GM12878 (cell line): Measurements from ENCODE around the gene DEPDC1B. TPM values are rescaled to one million over a fixed set of nuclear protein-coding genes. Genes with fewer than 3 reads are reported as not detected.

Experiments
- ATAC-seq: fragments of 200-7000 bp; cut with Tn5 transposase; 3 replicates; pipeline ENCODE4 v1.9.1; 2020; ENCODE audit warnings: mild to moderate bottlenecking, moderate library complexity
- BruUV-seq: library from RNA; stranded (reverse); fragments of 400-500 nt; replicated peaks from 2 replicates; lab custom pipeline; 2021; lab: Mats Ljungman, UMichigan
- CTCF ChIA-PET: fragments of 300-600 bp; sonication (Branson Sonifier 250); formaldehyde crosslinking; extraction: SDS; loops from one replicate; lab custom pipeline; 2021; ENCODE audit warnings: inconsistent platforms; lab: Yijun Ruan, JAX
- POLR2A ChIA-PET: fragments of 350-600 bp; formaldehyde crosslinking; extraction: SDS; loops from one replicate; lab custom pipeline; 2021; ENCODE audit warnings: inconsistent platforms; lab: Charles Lee
- RAD21 ChIA-PET: fragments of 300-600 bp; sonication (Branson Sonifier 250); formaldehyde crosslinking; loops from one replicate; lab custom pipeline; 2023; ENCODE audit warnings: antibody characterized with exemption; ENCODE audit not compliant: unreplicated experiment; lab: Charles Lee
- SMC1A ChIA-PET: fragments of 300-600 bp; sonication (Branson Sonifier 250); formaldehyde crosslinking; loops from one replicate; lab custom pipeline; 2023; ENCODE audit not compliant: unreplicated experiment, uncharacterized antibody; lab: Charles Lee
- DNase-seq: peaks from one replicate; pipeline ENCODE4 v3.0.0-alpha.2; 2011; ENCODE audit warnings: low read depth, low spot score
- FAIRE-seq: peaks from 3 replicates; lab custom pipeline; 2011; peaks lifted over from hg19 to GRCh38; lab: Jason Lieb, UNC
- H2AFZ ChIP-seq: 2 replicates; pipeline ENCODE4 v1.6.0; 2011; ENCODE audit warnings: low read depth, low read length, control low read depth; ENCODE audit not compliant: control insufficient read depth
- H3K27ac ChIP-seq: 2 replicates; pipeline ENCODE4 v1.5.1; 2011; ENCODE audit warnings: control low read depth; ENCODE audit not compliant: control insufficient read depth, insufficient read depth
- H3K27me3 ChIP-seq, 2 experiments: replicated peaks in 1 of 2; 2 replicates each; pipeline versions ENCODE4 v1.6.0 to v1.6.1; 2011; ENCODE audit warnings: low read length in 1 of 2; ENCODE audit not compliant: control insufficient read depth in 2 of 2, insufficient read depth in 2 of 2
- H3K36me3 ChIP-seq, 2 experiments: 2 replicates each; pipeline ENCODE4 v1.5.1; 2011; ENCODE audit warnings: low read length in 1 of 2; ENCODE audit not compliant: control insufficient read depth in 2 of 2, insufficient read depth in 2 of 2
- H3K4me1 ChIP-seq: 2 replicates; pipeline ENCODE4 v1.6.1; 2011; ENCODE audit warnings: mild to moderate bottlenecking, low read length, moderate library complexity, mixed read lengths; ENCODE audit not compliant: control insufficient read depth, insufficient read depth
- H3K4me2 ChIP-seq: 2 replicates; pipeline ENCODE4 v1.6.0; 2011; ENCODE audit warnings: control low read depth; ENCODE audit not compliant: control insufficient read depth, insufficient read depth
- H3K4me3 ChIP-seq: fragments of 200-600 bp; sonication (generic); 2 replicates; pipeline ENCODE4 v1.5.1; 2016
- H3K79me2 ChIP-seq: 2 replicates; pipeline ENCODE4 v1.6.0; 2011; ENCODE audit warnings: low read length; ENCODE audit not compliant: control insufficient read depth, insufficient read depth
- H3K9ac ChIP-seq: 2 replicates; pipeline ENCODE4 v1.8.0; 2011; ENCODE audit warnings: low read length, control low read depth, mixed read lengths; ENCODE audit not compliant: control insufficient read depth, insufficient read depth
- H3K9me3 ChIP-seq: replicated peaks from 3 replicates; pipeline ENCODE4 v1.5.1; 2011; ENCODE audit warnings: mild to moderate bottlenecking, low read length; ENCODE audit not compliant: control insufficient read depth, insufficient read depth
- H4K20me1 ChIP-seq: 2 replicates; pipeline ENCODE4 v1.6.0; 2011; ENCODE audit not compliant: control insufficient read depth, insufficient read depth
- EED ChIP-seq: sonication (generic); IDR thresholded peaks from 2 replicates; pipeline ENCODE4 v1.6.1; 2016; ENCODE audit warnings: antibody characterized with exemption, low read depth
- FOS ChIP-seq: IDR thresholded peaks from 3 replicates; pipeline ENCODE4 v1.6.1; 2011; ENCODE audit warnings: borderline replicate concordance; ENCODE audit not compliant: insufficient read length; ENCODE audit errors: extremely low read depth
- IKZF2 ChIP-seq, 2 experiments: fragments of 450-650 bp; IDR thresholded peaks; 2 replicates each; pipeline ENCODE4 v1.6.1; 2017; ENCODE audit warnings: mild to moderate bottlenecking in 2 of 2, moderate library complexity in 2 of 2
- NBN ChIP-seq: fragments of 450-650 bp; IDR thresholded peaks from 2 replicates; pipeline ENCODE4 v1.6.1; 2016
- NR2C1 ChIP-seq: fragments of 450-650 bp; IDR thresholded peaks from 2 replicates; pipeline ENCODE4 v1.6.1; 2017; ENCODE audit warnings: antibody characterized with exemption, mild to moderate bottlenecking, moderate library complexity
- POLR2A ChIP-seq: IDR thresholded peaks from 2 replicates; pipeline ENCODE4 v1.6.1; 2011; ENCODE audit warnings: low read depth, mild to moderate bottlenecking, low read length
- RCOR1 ChIP-seq: conservative IDR thresholded peaks from 2 replicates; pipeline ENCODE4 v1.6.1; 2012; ENCODE audit warnings: low read depth, low read length, improper control_type of control experiment
- SIX5 ChIP-seq: IDR thresholded peaks from 2 replicates; pipeline ENCODE4 v1.6.1; 2011; ENCODE audit warnings: mild to moderate bottlenecking, low read depth, low read length, moderate library complexity; ENCODE audit not compliant: severe bottlenecking
- SMC3 ChIP-seq: IDR thresholded peaks from 2 replicates; pipeline ENCODE4 v1.6.1; 2011; ENCODE audit warnings: low read length, improper control_type of control experiment, borderline replicate concordance
- SPI1 ChIP-seq: IDR thresholded peaks from 2 replicates; pipeline ENCODE4 v1.6.1; 2011; ENCODE audit warnings: low read depth, mild to moderate bottlenecking, low read length, moderate library complexity, borderline replicate concordance; ENCODE audit not compliant: insufficient read depth
- STAT3 ChIP-seq: IDR thresholded peaks from 2 replicates; pipeline ENCODE4 v1.6.1; 2011; ENCODE audit warnings: low read depth, low read length, improper control_type of control experiment
- YY1 ChIP-seq: IDR thresholded peaks from 2 replicates; pipeline ENCODE4 v1.6.1; 2011; ENCODE audit warnings: low read depth, mild to moderate bottlenecking, low read length
- ZNF274 ChIP-seq: IDR thresholded peaks from one replicate; pipeline ENCODE4 v1.8.0; 2011; ENCODE audit not compliant: insufficient read length, insufficient read depth
- WGBS: methylation state at CpG from one replicate; pipeline ENCODE4 v1.1.6; 2016; ENCODE audit warnings: low lambda C conversion rate; ENCODE audit not compliant: insufficient replicate concordance, insufficient coverage; ENCODE audit errors: missing lambda C conversion rate; 5-methylcytosine and 5-hydroxymethylcytosine counted together
- in situ Hi-C: fragments of 300-500 bp; cut with MboI; formaldehyde crosslinking; loops from 9 replicates; pipeline ENCODE4 v1.14.3; 2018; ENCODE audit warnings: mixed read lengths
- intact Hi-C: fragments of 100-400 bp; cut with micrococcal nuclease; formaldehyde crosslinking; loops from one replicate; pipeline ENCODE4 v1.14.2; 2022; ENCODE audit not compliant: unreplicated experiment
- polyA plus RNA-seq, 11 experiments: library from polyadenylated mRNA; depleted of rRNA in 4 of 11; unstranded in 6 of 11; stranded (reverse) in 5 of 11; fragments of >200 nt; fragmentation: Nextera tagmentation in 4 of 11; fragmentation: Illumina TruSeq in 1 of 11; extraction: Ambion mirVana in 4 of 11; extraction: Trizol in 1 of 11; gene quantifications; 1 replicate in 1 of 11; 2 replicates in 10 of 11; pipeline versions ENCODE4 v1.2.1 to v1.2.3, GENCODE V29; 2011 to 2016; ENCODE audit warnings: inconsistent platforms in 2 of 11, missing spikeins in 2 of 11, low read depth in 1 of 11
- total RNA-seq, 4 experiments: library from RNA; depleted of rRNA in 3 of 4; stranded (reverse); fragments of >200 nt in 3 of 4; fragmentation: Illumina TruSeq in 1 of 4; extraction: Trizol in 1 of 4; gene quantifications; 2 replicates each; pipeline versions ENCODE4 v1.2.1 to v1.2.3, GENCODE V29; 2013 to 2021

Gene DEPDC1B
- total and polyA plus RNA-seq, 10 of the 15 experiments (the other 5 are each of a cell fraction or from before 2014, with no cell fraction given) = 29.7 to 56.5 (median 35.5) TPM

- CTCF ChIA-PET = no interaction called here
- H3K9me3 ChIP-seq = no peaks in the 10 kb centered on the region
- TF ChIP-seq EED (no peak), IKZF2 (IDR thresholded peaks at IDR 0.05) (no peak), NBN (no peak), FOS (no peak), ZNF274 (no peak), RCOR1 (no peak), POLR2A (no peak), SIX5 (no peak), NR2C1 (no peak), STAT3 (no peak), YY1 (no peak), SPI1 (no peak), SMC3 (no peak)
- 17% methylated on average over 1 of the region's 1 CpG for WGBS
- no peak overlapping the region for H3K4me2 ChIP-seq
- H4K20me1 ChIP-seq = no peaks in the 10 kb centered on the region
- no TSS peak for BruUV-seq
- H3K27me3 ChIP-seq = no peaks in the 10 kb centered on the region
- no peaks in the 10 kb centered on the region; the same call in 1 of the 2 replicates for H3K4me1 ChIP-seq
- ATAC-seq = no peak
- no peak overlapping the region for H3K27ac ChIP-seq
- POLR2A ChIA-PET = no interaction called here
- no peak for FAIRE-seq
- no peak overlapping the region for H3K9ac ChIP-seq
- DNase-seq = no peak
- H2AFZ ChIP-seq = no peak overlapping the region
- no peaks in the 10 kb centered on the region; a peak in 1 of 4 replicates for H3K36me3 ChIP-seq
- intact Hi-C loops (no loop called here), in situ Hi-C loops (no loop called here)
- no peaks in the 10 kb centered on the region for H3K79me2 ChIP-seq
- H3K4me3 ChIP-seq = no peak overlapping the region
- SMC1A ChIA-PET = no interaction called here
- RAD21 ChIA-PET = no interaction called here
Observed at GRCh38 chr5:60604771-60605170, 95.2 kb downstream of the DEPDC1B start.
